Heart right ventricle (tissue), 16 donors: ENCODE results near the gene UBE2G1. TPM values are rescaled to one million over a fixed set of nuclear protein-coding genes. Genes with fewer than 3 reads are reported as not detected.

Experiments
- ATAC-seq, 8 donors: fragments of 200-7000 bp; cut with Tn5 transposase; one replicate each; pipeline ENCODE4 v1.9.1; 2020; ENCODE audit warnings: mild to moderate bottlenecking in 8 of 8, moderate library complexity in 8 of 8, moderate number of reproducible peaks in 1 of 8
- DNase-seq, 2 donors: peaks; one replicate each; pipeline ENCODE4 v3.0.0-alpha.2; 2020
- H3K27ac ChIP-seq, 10 donors: fragments of 200-600 bp; sonication (generic) in 2 of 10; one replicate each; pipeline versions ENCODE4 v1.5.0 to v1.8.0; 2020 to 2022; ENCODE audit warnings: mild to moderate bottlenecking in 3 of 10
- H3K27me3 ChIP-seq, 7 donors: fragments of 200-600 bp; one replicate each; pipeline ENCODE4 v1.8.0; 2021 to 2022; ENCODE audit warnings: mild to moderate bottlenecking in 2 of 7
- H3K36me3 ChIP-seq, 9 donors: fragments of 200-600 bp; sonication (generic) in 1 of 9; one replicate each; pipeline versions ENCODE4 v1.5.0 to v1.8.0; 2020 to 2022; ENCODE audit warnings: mild to moderate bottlenecking in 2 of 9
- H3K4me1 ChIP-seq, 9 donors: fragments of 200-600 bp; sonication (generic) in 1 of 9; one replicate each; pipeline versions ENCODE4 v1.5.0 to v1.8.0; 2020 to 2022; ENCODE audit warnings: mild to moderate bottlenecking in 4 of 9
- H3K4me3 ChIP-seq, 10 donors: fragments of 200-600 bp; sonication (generic) in 2 of 10; one replicate each; pipeline versions ENCODE4 v1.5.0 to v1.8.0; 2020 to 2022; ENCODE audit warnings: mild to moderate bottlenecking in 7 of 10, moderate library complexity in 2 of 10
- H3K9me3 ChIP-seq, 11 donors: fragments of 200-600 bp in 10 of 11; sonication (generic) in 2 of 11; one replicate each; pipeline versions ENCODE4 v1.5.0 to v1.8.0; 2013 to 2022; ENCODE audit warnings: mild to moderate bottlenecking in 2 of 11, control low read depth in 1 of 11, moderate library complexity in 1 of 11
- WGBS, 2 donors: extraction: QIAGEN DNeasy Blood & Tissue Kit; methylation state at CpG; one replicate each; pipeline ENCODE4 v1.1.7; 2013; ENCODE audit warnings: inconsistent platforms in 1 of 2; 5-methylcytosine and 5-hydroxymethylcytosine counted together
- intact Hi-C, 10 donors: fragments of 100-400 bp; cut with DNase I; formaldehyde crosslinking; loops; one replicate each; pipeline versions ENCODE4 v1.11.1 to v1.14.2; 2022
- polyA plus RNA-seq, 2 donors: library from polyadenylated mRNA; stranded (reverse); fragments of 200-250 nt; gene quantifications; one replicate each; pipeline ENCODE4 v1.2.3, GENCODE V29; 2013
- total RNA-seq, 10 donors: library from RNA; stranded (reverse); fragmentation: NEBNext Ultra II Directional in 3 of 10; extraction: Animal tissue kit (Norgen Biotek cat#: 25700) in 3 of 10; gene quantifications; one replicate each; pipeline versions ENCODE4 v1.2.1 to v1.2.4, GENCODE V29; 2021 to 2023
- TF ChIP-seq, protein P1 (sequence below), 9 donors: fragments of 200-600 bp; sonication (generic) in 2 of 9; IDR thresholded peaks; one replicate each; pipeline versions ENCODE4 v1.5.0 to v1.8.0; 2021 to 2022; ENCODE audit warnings: antibody characterized with exemption in 9 of 9, mild to moderate bottlenecking in 5 of 9, moderate library complexity in 1 of 9
- donor health status: Arrhythmogenic right ventricular cardiomyopathy.
- donor health status: ischemic (EF 13 %, LVEDD 7.1; RV severe dilation, severe dysfunction).
- donor health status: healthy with polysubstance abuse.
- donor health status: DM: no; HTN: yes; CAD: no.
- donor health status: DM: no; HTN: no; CAD: no.
- donor health status: ischemic (EF 25% LVEDD 6.9; RV normal size, moderate dysfunction).
- donor health status: ischemic (EF 25% LVEDD 5.7; RV mildly dilated, moderate dysfunction).
- donor health status: healthy.
- donor health status: DM: yes; HTN: yes; CAD: no.
- donor health status: Ischemic cardiomyopathy.
- donor health status: ischemic (EF 35%, LVEDD 5.7; RV mildly dilated, moderate dysfunction).
- donor health status: nonischemic (EF 11% LVEDD 7.7; RV severe dilation, severe dysfunction).
- donor health status: DM: yes; HTN: yes; CAD: no.
- donor health status: PGD.
- donor health status: ischemic (EF 29% LVEDD 5.4; RV normal size, mild dysfunction).
- donor health status: nonischemic (EF 23%, LVEDD 6.1; RV moderate dilation, normal function).

The UBE2G1 gene
- total and polyA plus RNA-seq, 12 donors = 14.9 to 119 (median 100) TPM

- intact Hi-C loops = loop anchor here in 2 of 10 donors (5.0 kb wide), 2 partner anchors 42 to 72 kb away; no protein-coding TSS in a partner anchor
- Histone ChIP-seq H3K27ac (peak overlapping the region; percentile 54 to 87 (median 76)), H3K36me3 (peaks cover 0 to 82% (median 0%) of the 10 kb centered on the region in 9 donors), H3K4me3 (peak overlapping the region in 3 of 10 donors; percentile 2 to 11 (median 5)), H3K4me1 (peaks cover 4 to 60% (median 41%) of the 10 kb centered on the region in 9 donors), H3K27me3 (no peaks in the 10 kb centered on the region), H3K9me3 (no peaks in the 10 kb centered on the region)
- TF ChIP-seq, protein P1, sequence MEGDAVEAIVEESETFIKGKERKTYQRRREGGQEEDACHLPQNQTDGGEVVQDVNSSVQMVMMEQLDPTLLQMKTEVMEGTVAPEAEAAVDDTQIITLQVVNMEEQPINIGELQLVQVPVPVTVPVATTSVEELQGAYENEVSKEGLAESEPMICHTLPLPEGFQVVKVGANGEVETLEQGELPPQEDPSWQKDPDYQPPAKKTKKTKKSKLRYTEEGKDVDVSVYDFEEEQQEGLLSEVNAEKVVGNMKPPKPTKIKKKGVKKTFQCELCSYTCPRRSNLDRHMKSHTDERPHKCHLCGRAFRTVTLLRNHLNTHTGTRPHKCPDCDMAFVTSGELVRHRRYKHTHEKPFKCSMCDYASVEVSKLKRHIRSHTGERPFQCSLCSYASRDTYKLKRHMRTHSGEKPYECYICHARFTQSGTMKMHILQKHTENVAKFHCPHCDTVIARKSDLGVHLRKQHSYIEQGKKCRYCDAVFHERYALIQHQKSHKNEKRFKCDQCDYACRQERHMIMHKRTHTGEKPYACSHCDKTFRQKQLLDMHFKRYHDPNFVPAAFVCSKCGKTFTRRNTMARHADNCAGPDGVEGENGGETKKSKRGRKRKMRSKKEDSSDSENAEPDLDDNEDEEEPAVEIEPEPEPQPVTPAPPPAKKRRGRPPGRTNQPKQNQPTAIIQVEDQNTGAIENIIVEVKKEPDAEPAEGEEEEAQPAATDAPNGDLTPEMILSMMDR (IDR thresholded peaks at IDR 0.05) = no peak
- DNase-seq (peak; percentile 44 to 58), ATAC-seq (peak; percentile 86 to 96 (median 90))
- WGBS, 2 donors = 42 to 43% methylated on average over 8 of the region's 8 CpGs
These were observed 136.6 kb downstream of the UBE2G1 start for GRCh38 chr17:4229627-4230541.

GRCh38 chr17:4221899-4222659 lies 144.4 kb downstream of the UBE2G1 start:
- ATAC-seq (peak in 4 of 8 donors; percentile 32 to 66 (median 50)), DNase-seq (no peak)
- Histone ChIP-seq H3K36me3 (peaks cover 0 to 70% (median 0%) of the 10 kb centered on the region in 9 donors), H3K4me1 (peaks cover 0 to 18% (median 6%) of the 10 kb centered on the region in 9 donors), H3K9me3 (no peaks in the 10 kb centered on the region), H3K27ac (peak overlapping the region in 1 of 10 donors; percentile 30), H3K27me3 (no peaks in the 10 kb centered on the region), H3K4me3 (no peak overlapping the region)
- WGBS, 2 donors = 81 to 94% methylated on average over 44 to 46 of the region's 47 CpGs
- TF ChIP-seq, protein P1 (IDR thresholded peaks at IDR 0.05) = no peak
- intact Hi-C loops = no loop called here

- ATAC-seq = no peak
- intact Hi-C loops = no loop called here
- H3K4me3 ChIP-seq = no peak overlapping the region
- TF ChIP-seq, protein P1 (IDR thresholded peaks at IDR 0.05) = no peak
- H3K9me3 ChIP-seq = no peaks in the 10 kb centered on the region
- WGBS, 2 donors = 83 to 91% methylated on average over 4 of the region's 4 CpGs
- DNase-seq = no peak
- peaks cover 0 to 20% (median 6%) of the 10 kb centered on the region in 9 donors for H3K4me1 ChIP-seq
- peaks cover 0 to 71% (median 3%) of the 10 kb centered on the region in 9 donors for H3K36me3 ChIP-seq
- no peaks in the 10 kb centered on the region for H3K27me3 ChIP-seq
- H3K27ac ChIP-seq = peak overlapping the region in 8 of 10 donors; percentile 26 to 70 (median 54)
These were observed 145.3 kb downstream of the UBE2G1 start for GRCh38 chr17:4221163-4221562.

GRCh38 chr17:4220655-4221054 lies 145.8 kb downstream of the UBE2G1 start:
- DNase-seq = no peak
- Histone ChIP-seq H3K4me3 (no peak overlapping the region), H3K9me3 (no peaks in the 10 kb centered on the region), H3K4me1 (peaks cover 0 to 25% (median 11%) of the 10 kb centered on the region in 9 donors), H3K27me3 (no peaks in the 10 kb centered on the region), H3K36me3 (peaks cover 0 to 71% (median 6%) of the 10 kb centered on the region in 9 donors), H3K27ac (peak overlapping the region in 9 of 10 donors; percentile 24 to 70 (median 53))
- TF ChIP-seq, protein P1 (IDR thresholded peaks at IDR 0.05) = no peak
- 42 to 46% methylated on average over 7 of the region's 7 CpGs for WGBS, 2 donors
- intact Hi-C loops = no loop called here
- ATAC-seq = peak in 6 of 8 donors; percentile 20 to 82 (median 60)
